IMR-90 (cell line): ENCODE data around the gene ATP6V0A4. TPM values are rescaled to one million over a fixed set of nuclear protein-coding genes. Genes with fewer than 3 reads are reported as not detected.

Experiments used
- ATAC-seq: fragments of 200-7000 bp; cut with Tn5 transposase; 2 replicates; pipeline ENCODE4 v1.9.1; 2020; ENCODE audit warnings: low read depth, mild to moderate bottlenecking, moderate library complexity
- BruUV-seq: library from RNA; stranded (reverse); fragments of 400-500 nt; replicated peaks from 2 replicates; lab custom pipeline; 2021; lab: Mats Ljungman, UMichigan
- CTCF ChIA-PET: fragments of 300-600 bp; formaldehyde crosslinking; extraction: SDS; loops from one replicate; lab custom pipeline; 2021; ENCODE audit warnings: antibody characterized with exemption; lab: Yijun Ruan, JAX
- POLR2A ChIA-PET: fragments of 300-600 bp; sonication (Branson Sonifier 250); formaldehyde crosslinking; loops from one replicate; lab custom pipeline; 2022; ENCODE audit warnings: antibody characterized with exemption; ENCODE audit not compliant: unreplicated experiment; lab: Charles Lee
- DNase-seq: peaks from one replicate; pipeline ENCODE4 v3.0.0; 2013
- H2AFZ ChIP-seq: replicated peaks from 2 replicates; pipeline ENCODE3; 2013; ENCODE audit warnings: low read length, mild to moderate bottlenecking; ENCODE audit not compliant: poor library complexity
- H2AK5ac ChIP-seq: 2 replicates; pipeline ENCODE4 v1.6.1; 2013; ENCODE audit warnings: low read depth, low read length, inconsistent platforms
- H2AK9ac ChIP-seq: replicated peaks from 2 replicates; pipeline ENCODE3; 2013; ENCODE audit warnings: mild to moderate bottlenecking, low read depth, low read length, moderate library complexity; ENCODE audit not compliant: poor library complexity
- H2BK120ac ChIP-seq: 2 replicates; pipeline ENCODE4 v1.6.1; 2013; ENCODE audit warnings: low read depth, low read length, inconsistent platforms
- H2BK15ac ChIP-seq: 3 replicates; pipeline ENCODE4 v1.6.1; 2013; ENCODE audit warnings: low read depth, low read length, inconsistent platforms
- H2BK20ac ChIP-seq: 2 replicates; pipeline ENCODE4 v1.6.1; 2013; ENCODE audit warnings: low read depth, mild to moderate bottlenecking, inconsistent platforms, low read length, moderate library complexity
- H2BK5ac ChIP-seq: 2 replicates; pipeline ENCODE4 v1.6.1; 2013; ENCODE audit warnings: mild to moderate bottlenecking, low read depth, low read length, inconsistent platforms; ENCODE audit not compliant: poor library complexity, severe bottlenecking
- H3K14ac ChIP-seq: replicated peaks from 2 replicates; pipeline ENCODE4 v1.6.1; 2013; ENCODE audit warnings: low read depth, low read length, inconsistent platforms
- H3K18ac ChIP-seq: 2 replicates; pipeline ENCODE4 v1.6.1; 2013; ENCODE audit warnings: low read depth, low read length, control low read depth
- H3K23ac ChIP-seq: 2 replicates; pipeline ENCODE4 v1.6.1; 2013; ENCODE audit warnings: low read depth, low read length, inconsistent platforms
- H3K27ac ChIP-seq: 2 replicates; pipeline ENCODE4 v1.5.1; 2013; ENCODE audit warnings: mild to moderate bottlenecking, control low read depth, low read length; ENCODE audit not compliant: insufficient read depth
- H3K27me3 ChIP-seq: 2 replicates; pipeline ENCODE4 v1.6.1; 2013; ENCODE audit warnings: low read length; ENCODE audit not compliant: control insufficient read depth, insufficient read depth
- H3K36me3 ChIP-seq: 2 replicates; pipeline ENCODE4 v1.6.1; 2013; ENCODE audit warnings: low read length, mixed read lengths; ENCODE audit not compliant: control insufficient read depth, insufficient read depth
- H3K4ac ChIP-seq: 2 replicates; pipeline ENCODE4 v1.6.1; 2013; ENCODE audit warnings: low read depth, low read length, inconsistent platforms
- H3K4me1 ChIP-seq: 2 replicates; pipeline ENCODE4 v1.6.1; 2013; ENCODE audit warnings: low read length, mixed read lengths; ENCODE audit not compliant: control insufficient read depth, insufficient read depth
- H3K4me2 ChIP-seq: 2 replicates; pipeline ENCODE4 v1.6.1; 2013; ENCODE audit warnings: low read depth, mild to moderate bottlenecking, control low read depth, low read length, moderate library complexity
- H3K4me3 ChIP-seq: 2 replicates; pipeline ENCODE4 v1.5.1; 2013; ENCODE audit warnings: low read depth, mild to moderate bottlenecking, control low read depth, low read length, moderate library complexity; ENCODE audit not compliant: insufficient read depth
- H3K56ac ChIP-seq: 2 replicates; pipeline ENCODE4 v1.6.1; 2013; ENCODE audit warnings: low read length, inconsistent platforms; ENCODE audit not compliant: insufficient read depth; ENCODE audit errors: extremely low read depth
- H3K79me1 ChIP-seq, 2 experiments: 2 replicates each; pipeline ENCODE4 v1.6.1; 2013; ENCODE audit warnings: low read length in 2 of 2, inconsistent platforms in 1 of 2, low read depth in 1 of 2
- H3K9ac ChIP-seq: 2 replicates; pipeline ENCODE4 v1.6.1; 2013; ENCODE audit warnings: low read depth, low read length, control low read depth
- H3K9me1 ChIP-seq: 2 replicates; pipeline ENCODE4 v1.6.1; 2013; ENCODE audit warnings: low read length, inconsistent platforms; ENCODE audit not compliant: insufficient read depth
- H3K9me3 ChIP-seq: 2 replicates; pipeline ENCODE4 v1.6.1; 2013; ENCODE audit warnings: low read length; ENCODE audit not compliant: control insufficient read depth, insufficient read depth
- H4K20me1 ChIP-seq: 2 replicates; pipeline ENCODE4 v1.6.1; 2013; ENCODE audit warnings: low read length, inconsistent platforms; ENCODE audit not compliant: insufficient read depth
- H4K5ac ChIP-seq: 2 replicates; pipeline ENCODE4 v1.6.1; 2013; ENCODE audit warnings: mild to moderate bottlenecking, low read depth, low read length, control low read depth
- H4K8ac ChIP-seq, 2 experiments: 2 replicates each; pipeline ENCODE4 v1.6.1; 2013; ENCODE audit warnings: low read depth in 2 of 2, low read length in 2 of 2, control low read depth in 1 of 2, inconsistent platforms in 1 of 2
- H4K91ac ChIP-seq: 2 replicates; pipeline ENCODE4 v1.6.1; 2013; ENCODE audit warnings: low read depth, low read length, inconsistent platforms; ENCODE audit not compliant: insufficient read depth
- BHLHE40 ChIP-seq: fragments of 150-350 bp; IDR thresholded peaks from 2 replicates; pipeline ENCODE4 v1.6.1; 2016; ENCODE audit warnings: mild to moderate bottlenecking, low read depth, low read length
- CEBPB ChIP-seq: IDR thresholded peaks from 2 replicates; pipeline ENCODE4 v1.6.1; 2012; ENCODE audit warnings: low read depth, low read length, improper control_type of control experiment
- CHD1 ChIP-seq: IDR thresholded peaks from 2 replicates; pipeline ENCODE4 v1.6.1; 2012; ENCODE audit warnings: low read depth, low read length, improper control_type of control experiment
- FOS ChIP-seq: fragments of 150-350 bp; IDR thresholded peaks from 2 replicates; pipeline ENCODE4 v1.6.1; 2016; ENCODE audit warnings: low read depth, low read length
- MAFK ChIP-seq: IDR thresholded peaks from 2 replicates; pipeline ENCODE4 v1.6.1; 2012; ENCODE audit warnings: low read depth, low read length, improper control_type of control experiment
- MAZ ChIP-seq: IDR thresholded peaks from 2 replicates; pipeline ENCODE4 v1.6.1; 2012; ENCODE audit warnings: low read depth, mild to moderate bottlenecking, low read length, improper control_type of control experiment, moderate library complexity, borderline replicate concordance
- MXI1 ChIP-seq: IDR thresholded peaks from 2 replicates; pipeline ENCODE4 v1.6.1; 2012; ENCODE audit warnings: low read depth, mild to moderate bottlenecking, low read length, moderate library complexity, borderline replicate concordance
- NFE2L2 ChIP-seq: fragments of 150-350 bp; IDR thresholded peaks from 2 replicates; pipeline ENCODE4 v1.6.1; 2016; ENCODE audit warnings: low read depth, mild to moderate bottlenecking, low read length
- POLR2A ChIP-seq: IDR thresholded peaks from 2 replicates; pipeline ENCODE4 v1.6.1; 2012; ENCODE audit warnings: mild to moderate bottlenecking, low read depth, low read length
- RCOR1 ChIP-seq: IDR thresholded peaks from 2 replicates; pipeline ENCODE4 v1.6.1; 2012; ENCODE audit warnings: mild to moderate bottlenecking, low read length, improper control_type of control experiment; ENCODE audit not compliant: insufficient replicate concordance
- RFX5 ChIP-seq: IDR thresholded peaks from 2 replicates; pipeline ENCODE4 v1.8.0; 2012; ENCODE audit warnings: low read depth, mild to moderate bottlenecking, low read length, moderate library complexity
- SMC3 ChIP-seq: fragments of 150-350 bp; IDR thresholded peaks from 2 replicates; pipeline ENCODE4 v1.6.1; 2016; ENCODE audit warnings: low read depth, mild to moderate bottlenecking, antibody characterized with exemption, low read length, moderate library complexity
- WGBS, 2 experiments: methylation state at CpG; one replicate each; pipeline versions ENCODE4 v1.1.5 to v1.1.7; 2013; ENCODE audit warnings: missing lambda C conversion rate in 2 of 2; ENCODE audit not compliant: insufficient read length in 1 of 2; ENCODE audit errors: extremely low coverage in 2 of 2; 5-methylcytosine and 5-hydroxymethylcytosine counted together
- dilution Hi-C: fragments of 300-500 bp; cut with HindIII; formaldehyde crosslinking; loops from one replicate; pipeline ENCODE4 v1.14.3; 2018; ENCODE audit warnings: low sequenced_read_pairs; ENCODE audit not compliant: unreplicated experiment
- in situ Hi-C: fragments of 300-500 bp; cut with MboI; formaldehyde crosslinking; loops from 3 replicates; pipeline ENCODE4 v1.14.3; 2019; ENCODE audit warnings: low sequenced_read_pairs, inconsistent platforms, mixed read lengths
- intact Hi-C: fragments of 100-400 bp; cut with micrococcal nuclease; formaldehyde crosslinking; loops from 2 replicates; pipeline ENCODE4 v1.10.0; 2022
- polyA plus RNA-seq, 3 experiments: library from polyadenylated mRNA; depleted of rRNA; stranded (reverse); fragments of >200 nt; gene quantifications; 2 replicates each; pipeline ENCODE4 v1.2.3, GENCODE V29; 2012; ENCODE audit warnings: low replicate concordance in 1 of 3
- total RNA-seq: library from RNA; depleted of rRNA; stranded (reverse); fragments of >200 nt; gene quantifications from 2 replicates; pipeline ENCODE4 v1.2.3, GENCODE V29; 2012
- TF ChIP-seq, protein P1 (sequence below): fragments of 150-350 bp; IDR thresholded peaks from 2 replicates; pipeline ENCODE4 v1.6.1; 2016; ENCODE audit warnings: low read depth, mild to moderate bottlenecking, low read length, moderate library complexity, borderline replicate concordance
- TF ChIP-seq, protein P2 (sequence below): fragments of 150-350 bp; IDR thresholded peaks from 2 replicates; pipeline ENCODE4 v1.6.1; 2017; ENCODE audit warnings: mild to moderate bottlenecking, antibody characterized with exemption, low read length, low read depth
- TF ChIP-seq, protein P3 (sequence below): conservative IDR thresholded peaks from 2 replicates; pipeline ENCODE4 v1.5.1; 2012; ENCODE audit warnings: mild to moderate bottlenecking, low read depth, low read length, improper control_type of control experiment

The ATP6V0A4 gene
- total and polyA plus RNA-seq, 2 of the 4 experiments (the other 2 are of a cell fraction), result 0.05 to 0.18 TPM

DNA sequence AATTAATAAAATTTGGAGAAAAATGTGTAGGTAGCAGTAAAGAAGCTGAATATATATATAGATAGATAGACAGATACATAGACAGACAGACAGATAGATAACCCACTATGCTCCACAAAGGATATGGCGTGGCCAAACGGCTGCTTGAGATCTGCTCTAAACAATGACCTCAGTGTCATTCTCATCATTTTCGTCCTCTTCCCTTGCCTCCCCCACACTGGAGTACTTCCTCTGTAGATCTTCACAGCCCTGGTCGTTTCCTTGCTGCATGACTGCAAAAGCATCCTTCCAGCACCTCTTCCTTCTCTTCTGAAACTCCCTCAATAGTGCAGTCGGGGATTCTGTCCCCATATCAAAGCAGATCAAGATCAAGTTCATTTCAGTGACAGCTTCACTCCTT lies 35.6 kb upstream of the ATP6V0A4 start:
- intact Hi-C loops, result no loop called here
- Histone ChIP-seq H2AK5ac (no peak overlapping the region), H3K4me3 (no peak overlapping the region), H3K27me3 (no peaks in the 10 kb centered on the region), H3K4me2 (no peak overlapping the region), H4K5ac (no peak overlapping the region), H3K18ac (no peak overlapping the region), H3K79me1 (no peaks in the 10 kb centered on the region), H3K27ac (no peak overlapping the region), H3K9me3 (no peaks in the 10 kb centered on the region), H2BK20ac (no peak overlapping the region), H3K23ac (no peak overlapping the region), H2AK9ac (no peak overlapping the region), H3K4ac (no peak overlapping the region), H3K9me1 (0 out of 2 replicates have a peak, but pooled peaks cover 3% of the 10 kb centered on the region), H4K8ac (no peak overlapping the region), H2BK15ac (no peak overlapping the region), H3K14ac (no peak overlapping the region), H4K20me1 (no peaks in the 10 kb centered on the region), H3K36me3 (no peaks in the 10 kb centered on the region), H4K91ac (no peak overlapping the region), H3K9ac (no peak overlapping the region), H2BK120ac (no peak overlapping the region), H2BK5ac (no peak overlapping the region), H3K4me1 (no peaks in the 10 kb centered on the region), H2AFZ (no peak overlapping the region), H3K56ac (no peak overlapping the region)
- ChIA-PET CTCF (no interaction called here), POLR2A (no interaction called here)
- ATAC-seq (no peak), DNase-seq (no peak)
- TF ChIP-seq FOS (no peak), MAFK (no peak), SMC3 (no peak), MAZ (no peak), POLR2A (no peak), CHD1 (no peak), CEBPB (no peak), RFX5 (no peak), MXI1 (no peak), RCOR1 (no peak), NFE2L2 (no peak), BHLHE40 (no peak)
- TF ChIP-seq, protein P1, sequence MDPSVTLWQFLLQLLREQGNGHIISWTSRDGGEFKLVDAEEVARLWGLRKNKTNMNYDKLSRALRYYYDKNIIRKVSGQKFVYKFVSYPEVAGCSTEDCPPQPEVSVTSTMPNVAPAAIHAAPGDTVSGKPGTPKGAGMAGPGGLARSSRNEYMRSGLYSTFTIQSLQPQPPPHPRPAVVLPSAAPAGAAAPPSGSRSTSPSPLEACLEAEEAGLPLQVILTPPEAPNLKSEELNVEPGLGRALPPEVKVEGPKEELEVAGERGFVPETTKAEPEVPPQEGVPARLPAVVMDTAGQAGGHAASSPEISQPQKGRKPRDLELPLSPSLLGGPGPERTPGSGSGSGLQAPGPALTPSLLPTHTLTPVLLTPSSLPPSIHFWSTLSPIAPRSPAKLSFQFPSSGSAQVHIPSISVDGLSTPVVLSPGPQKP, result no peak
- TF ChIP-seq, protein P2, sequence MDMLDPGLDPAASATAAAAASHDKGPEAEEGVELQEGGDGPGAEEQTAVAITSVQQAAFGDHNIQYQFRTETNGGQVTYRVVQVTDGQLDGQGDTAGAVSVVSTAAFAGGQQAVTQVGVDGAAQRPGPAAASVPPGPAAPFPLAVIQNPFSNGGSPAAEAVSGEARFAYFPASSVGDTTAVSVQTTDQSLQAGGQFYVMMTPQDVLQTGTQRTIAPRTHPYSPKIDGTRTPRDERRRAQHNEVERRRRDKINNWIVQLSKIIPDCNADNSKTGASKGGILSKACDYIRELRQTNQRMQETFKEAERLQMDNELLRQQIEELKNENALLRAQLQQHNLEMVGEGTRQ, result no peak
- TF ChIP-seq, protein P3, sequence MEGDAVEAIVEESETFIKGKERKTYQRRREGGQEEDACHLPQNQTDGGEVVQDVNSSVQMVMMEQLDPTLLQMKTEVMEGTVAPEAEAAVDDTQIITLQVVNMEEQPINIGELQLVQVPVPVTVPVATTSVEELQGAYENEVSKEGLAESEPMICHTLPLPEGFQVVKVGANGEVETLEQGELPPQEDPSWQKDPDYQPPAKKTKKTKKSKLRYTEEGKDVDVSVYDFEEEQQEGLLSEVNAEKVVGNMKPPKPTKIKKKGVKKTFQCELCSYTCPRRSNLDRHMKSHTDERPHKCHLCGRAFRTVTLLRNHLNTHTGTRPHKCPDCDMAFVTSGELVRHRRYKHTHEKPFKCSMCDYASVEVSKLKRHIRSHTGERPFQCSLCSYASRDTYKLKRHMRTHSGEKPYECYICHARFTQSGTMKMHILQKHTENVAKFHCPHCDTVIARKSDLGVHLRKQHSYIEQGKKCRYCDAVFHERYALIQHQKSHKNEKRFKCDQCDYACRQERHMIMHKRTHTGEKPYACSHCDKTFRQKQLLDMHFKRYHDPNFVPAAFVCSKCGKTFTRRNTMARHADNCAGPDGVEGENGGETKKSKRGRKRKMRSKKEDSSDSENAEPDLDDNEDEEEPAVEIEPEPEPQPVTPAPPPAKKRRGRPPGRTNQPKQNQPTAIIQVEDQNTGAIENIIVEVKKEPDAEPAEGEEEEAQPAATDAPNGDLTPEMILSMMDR, result no peak
- BruUV-seq, result no TSS peak
- in situ Hi-C loops, result no loop called here
- dilution Hi-C loops, result no loop called here
- WGBS, 2 experiments, result 58% methylated on average over 1 of the region's 5 CpGs; no CpG with 5 or more reads in 1 of the 2 experiments
